Kidney capillary endothelial cell (primary cell): ENCODE results near the gene IL1RN.

Experiments used
- DNase-seq: peaks from one replicate; pipeline ENCODE4 v3.0.0-alpha.2; 2018; ENCODE audit warnings: low spot score

Gene IL1RN

DNA sequence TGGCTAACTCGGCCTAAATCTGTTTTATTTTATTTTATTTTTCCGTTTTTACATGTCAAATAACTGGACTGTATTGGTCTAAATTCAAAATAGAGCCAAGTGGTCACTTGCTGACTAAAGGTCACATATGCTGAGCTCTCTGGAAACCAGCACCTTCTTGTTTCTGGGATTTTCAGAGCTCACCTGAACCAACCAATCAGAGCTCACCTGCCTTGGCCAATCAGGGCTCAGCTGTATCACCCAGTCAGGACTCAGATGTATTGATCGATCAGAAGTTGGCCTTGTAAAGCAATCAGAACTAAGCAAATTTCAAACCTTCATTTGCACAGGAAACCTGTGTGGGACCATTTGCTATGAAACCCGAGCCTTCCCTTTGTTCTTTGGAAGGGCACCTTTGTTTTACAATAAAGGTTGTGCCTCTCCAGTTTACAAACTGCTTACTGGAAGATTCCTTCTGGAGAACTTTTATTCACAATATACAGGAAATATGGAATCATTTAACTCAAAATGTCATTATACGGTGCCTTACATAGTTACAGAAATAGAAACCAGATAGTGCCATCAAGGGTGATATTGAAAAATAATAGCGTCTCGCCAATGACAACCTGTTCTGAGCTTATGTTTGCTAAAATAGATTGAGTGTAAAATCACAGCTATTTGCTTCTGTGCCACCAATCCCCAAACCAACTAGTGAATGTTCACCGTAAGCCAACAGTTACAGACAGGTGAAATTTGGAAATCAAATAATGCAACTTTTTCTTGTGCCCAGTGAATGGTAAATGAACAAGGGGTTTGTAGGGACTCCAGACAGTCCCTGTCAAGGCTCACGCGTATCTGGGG is 29.1 kb downstream of the IL1RN start:
- DNase-seq: no peak

DNA sequence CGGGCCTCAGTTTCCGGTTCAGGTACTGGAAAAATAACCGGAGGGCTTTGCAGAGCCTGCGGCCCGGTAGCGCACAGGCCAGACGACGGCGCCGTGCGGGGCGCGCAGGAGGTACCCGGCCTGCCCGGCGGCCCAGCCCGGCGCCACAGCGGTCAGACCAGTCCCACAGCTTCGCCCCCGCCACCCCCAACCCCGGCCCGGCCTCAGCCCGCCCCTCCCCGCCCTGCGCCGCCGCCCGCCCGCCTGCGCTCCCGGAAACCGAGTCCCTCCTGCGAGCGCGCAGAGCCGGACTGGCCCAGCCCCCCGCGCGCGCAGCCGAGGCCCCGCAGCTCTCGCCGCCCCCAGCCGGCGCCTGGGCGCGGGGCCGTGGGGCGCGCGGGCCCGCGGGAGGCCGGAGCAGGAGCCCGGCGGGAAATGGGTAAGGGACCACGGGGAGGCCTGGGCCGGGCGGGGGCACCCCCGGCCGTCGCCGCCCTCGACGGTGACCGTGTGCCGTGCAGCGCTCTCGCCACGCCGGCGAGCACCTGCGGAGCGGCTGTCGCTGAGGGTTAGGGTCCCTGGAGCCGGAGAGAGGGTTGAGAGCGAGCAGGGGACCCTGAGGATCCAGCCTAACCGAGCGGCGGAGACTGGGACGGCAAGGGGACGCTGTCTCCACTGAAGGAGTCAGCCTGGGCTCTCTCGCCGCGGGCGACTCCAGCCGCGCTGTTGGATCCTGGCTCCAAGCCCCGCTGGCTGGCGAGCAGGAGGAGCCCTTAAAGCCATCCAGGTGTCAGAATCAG is 29.9 kb downstream of the IL1RN start:
- DNase-seq: peak; percentile 27

DNA sequence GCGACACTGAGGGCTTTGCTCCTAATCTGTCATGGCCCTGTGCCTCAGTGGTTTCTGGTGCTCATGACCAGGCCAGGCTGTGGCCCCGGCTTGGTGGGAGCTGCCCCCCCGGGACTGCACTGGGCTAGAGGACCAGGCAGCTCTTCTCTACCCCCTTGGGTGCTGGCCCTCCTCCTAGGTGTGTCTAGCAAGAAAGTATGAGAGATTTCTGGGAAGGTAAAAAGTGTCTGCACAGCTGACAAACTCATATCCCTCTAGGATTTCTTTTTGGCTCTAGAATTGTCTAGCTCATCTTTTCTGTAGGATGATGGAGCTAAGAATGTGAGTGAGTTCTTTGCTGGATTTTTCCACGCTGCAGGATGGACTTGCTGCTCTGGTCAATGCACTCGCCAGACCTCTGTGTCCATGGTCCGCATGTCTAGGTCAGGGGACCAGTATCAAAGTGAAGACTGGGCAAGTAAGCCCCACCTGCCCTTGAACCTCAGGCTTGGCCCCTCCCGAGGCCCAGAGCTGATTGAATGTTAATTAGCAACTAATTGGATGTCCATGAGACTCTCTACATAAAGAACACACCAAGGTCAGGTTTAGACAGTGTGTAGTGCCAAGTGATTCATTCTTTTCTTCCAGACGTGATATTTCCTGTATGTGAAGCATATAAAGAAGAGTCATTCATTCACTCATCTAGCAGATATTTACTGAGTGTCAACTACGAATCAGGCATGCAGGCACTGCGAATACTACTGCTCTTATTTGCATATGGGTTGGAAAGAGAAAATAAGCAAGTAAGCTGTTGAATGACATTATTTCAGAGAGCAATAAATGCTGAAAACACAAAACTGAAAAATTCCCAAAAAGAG is 30.7 kb downstream of the IL1RN start:
- DNase-seq: peak; percentile 48

DNA sequence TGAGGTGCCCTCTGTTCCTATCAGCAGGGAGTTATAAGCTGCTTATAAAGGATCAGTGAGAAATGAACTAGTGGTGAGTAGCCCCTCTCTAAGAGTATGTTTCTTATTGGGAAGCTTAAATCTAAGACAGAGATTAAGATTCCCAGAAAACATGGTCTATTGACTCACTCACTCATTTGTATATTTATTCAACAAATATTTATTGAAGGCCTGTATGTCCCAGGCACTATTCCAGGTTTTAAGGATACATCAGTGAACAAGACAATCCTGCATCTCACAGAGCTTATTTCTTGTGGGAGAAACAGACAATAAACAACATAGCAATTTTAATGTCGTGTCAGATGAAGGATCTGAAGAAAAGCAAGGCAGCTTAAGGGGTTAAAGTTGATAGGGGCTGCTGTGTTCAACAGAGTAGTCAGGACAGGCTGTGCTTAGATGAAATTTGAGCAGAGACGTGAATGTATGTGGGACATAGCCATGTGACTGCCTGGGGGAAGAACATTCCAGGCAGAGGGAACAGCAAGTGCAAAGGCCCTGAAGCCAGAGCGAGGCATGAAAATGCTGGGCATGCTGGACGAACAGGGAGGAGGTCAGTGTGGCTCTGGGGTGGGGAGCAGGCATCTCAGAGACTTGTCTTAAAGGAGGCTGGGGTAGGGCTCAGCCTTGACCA is 31.6 kb downstream of the IL1RN start:
- DNase-seq: no peak

DNA sequence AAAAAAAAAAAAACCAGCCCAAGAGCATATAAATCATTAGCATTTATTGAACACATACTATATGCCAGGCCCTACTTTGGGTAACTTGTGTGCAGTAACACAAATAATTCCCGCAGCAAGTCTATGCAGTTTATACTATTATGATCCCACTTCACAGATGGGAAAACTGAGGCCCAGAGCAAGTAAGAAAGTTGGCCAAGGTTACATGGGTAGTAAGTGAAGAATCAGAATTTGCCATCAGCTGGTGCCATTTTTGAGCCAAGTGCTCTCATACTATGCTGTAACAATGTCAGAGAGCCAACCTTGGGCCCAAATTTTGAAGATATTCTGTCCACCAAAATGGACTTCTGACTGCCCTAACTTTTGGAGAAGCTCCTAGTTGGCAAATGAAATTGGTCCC is 32.9 kb downstream of the IL1RN start:
- DNase-seq: no peak

DNA sequence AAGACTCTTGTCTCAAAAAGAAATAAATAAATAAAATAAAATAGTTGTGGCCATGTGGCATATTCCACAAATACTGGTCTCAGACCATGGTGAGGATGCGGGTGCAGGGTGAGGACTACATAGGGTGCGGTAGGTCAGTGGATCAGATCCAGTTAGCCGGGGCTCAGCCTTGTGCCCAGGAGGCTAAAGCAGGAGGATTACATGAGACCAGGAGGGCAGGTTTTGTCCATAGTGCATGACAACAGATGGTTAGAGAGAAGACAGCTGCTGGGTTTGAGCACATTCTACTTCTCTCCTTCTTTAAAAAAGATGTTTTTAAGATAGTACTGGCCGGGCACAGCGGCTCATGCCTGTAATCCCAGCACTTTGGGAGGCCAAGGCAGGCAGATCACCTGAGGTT is 33.6 kb downstream of the IL1RN start:
- DNase-seq: no peak

DNA sequence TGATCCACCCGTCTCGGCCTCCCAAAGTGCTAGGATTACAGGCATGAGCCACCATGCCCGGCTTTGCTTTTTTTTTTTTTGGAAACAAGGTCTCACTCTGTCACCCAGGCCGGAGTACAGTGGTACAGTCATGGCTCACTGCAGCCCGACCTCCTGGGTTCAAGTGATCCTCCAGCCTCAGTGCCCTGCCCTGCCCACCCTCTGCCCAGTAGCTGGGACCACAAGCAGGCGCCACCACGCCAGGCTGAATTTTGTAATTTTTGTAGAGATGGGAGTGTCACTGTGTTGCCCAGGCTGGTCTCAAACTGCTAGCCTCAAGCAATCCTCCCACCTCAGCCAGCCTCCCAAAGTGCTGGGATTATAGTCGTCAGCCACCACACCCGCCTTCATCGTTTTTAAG is 34.8 kb downstream of the IL1RN start:
- DNase-seq: no peak

DNA sequence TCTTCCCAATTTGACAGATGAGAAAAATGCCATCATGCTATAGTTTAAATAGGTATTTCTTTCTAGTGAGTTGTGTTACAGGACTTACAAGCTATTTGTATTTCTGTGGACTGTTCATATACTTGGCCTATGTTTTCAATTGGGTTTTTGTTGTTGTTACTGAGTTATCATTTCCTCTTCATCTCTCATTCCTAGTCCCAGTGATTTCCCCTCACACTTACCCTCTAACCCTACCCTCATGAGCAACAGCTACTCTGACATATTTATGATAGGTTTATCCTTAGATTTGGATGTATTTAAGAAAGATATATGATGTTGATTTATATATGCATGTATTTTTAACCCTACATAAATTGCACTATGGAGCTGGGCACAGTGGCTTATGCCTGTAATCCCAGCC is 35.5 kb downstream of the IL1RN start:
- DNase-seq: no peak

DNA sequence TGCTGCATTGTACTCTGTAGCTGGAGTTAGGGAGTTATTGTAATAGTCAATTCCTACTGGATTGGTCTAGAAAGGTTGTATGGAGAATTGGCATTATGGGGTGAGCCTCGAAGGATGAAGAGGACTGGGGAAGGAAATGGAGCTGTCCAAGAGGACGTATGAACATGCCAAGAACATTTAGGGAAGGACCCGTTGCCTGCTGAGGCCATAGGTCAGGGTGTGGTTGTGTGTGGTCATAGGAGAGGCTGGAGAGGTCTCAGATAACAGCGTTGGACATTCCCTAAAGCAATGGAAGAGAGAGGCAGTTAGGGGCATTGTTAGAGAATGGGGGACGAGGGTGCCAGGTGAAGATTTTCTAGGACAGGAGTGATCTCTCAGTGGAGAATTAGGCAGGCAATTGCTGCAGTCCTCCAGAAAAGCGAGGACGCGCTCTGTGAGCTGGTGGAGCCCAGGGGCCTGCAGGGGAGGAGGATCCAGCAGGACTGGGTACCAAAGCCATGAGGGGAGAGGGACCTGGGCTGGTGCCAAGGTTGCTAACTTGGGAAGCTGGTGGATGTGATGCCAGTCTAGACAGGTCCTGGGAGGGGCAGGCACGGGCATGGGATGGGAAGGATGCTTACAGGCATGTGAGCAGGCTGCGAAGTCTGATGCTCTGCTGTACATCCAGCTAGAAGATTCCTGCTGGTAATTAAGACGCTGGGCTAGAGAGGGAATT is 37.0 kb downstream of the IL1RN start:
- DNase-seq: no peak

DNA sequence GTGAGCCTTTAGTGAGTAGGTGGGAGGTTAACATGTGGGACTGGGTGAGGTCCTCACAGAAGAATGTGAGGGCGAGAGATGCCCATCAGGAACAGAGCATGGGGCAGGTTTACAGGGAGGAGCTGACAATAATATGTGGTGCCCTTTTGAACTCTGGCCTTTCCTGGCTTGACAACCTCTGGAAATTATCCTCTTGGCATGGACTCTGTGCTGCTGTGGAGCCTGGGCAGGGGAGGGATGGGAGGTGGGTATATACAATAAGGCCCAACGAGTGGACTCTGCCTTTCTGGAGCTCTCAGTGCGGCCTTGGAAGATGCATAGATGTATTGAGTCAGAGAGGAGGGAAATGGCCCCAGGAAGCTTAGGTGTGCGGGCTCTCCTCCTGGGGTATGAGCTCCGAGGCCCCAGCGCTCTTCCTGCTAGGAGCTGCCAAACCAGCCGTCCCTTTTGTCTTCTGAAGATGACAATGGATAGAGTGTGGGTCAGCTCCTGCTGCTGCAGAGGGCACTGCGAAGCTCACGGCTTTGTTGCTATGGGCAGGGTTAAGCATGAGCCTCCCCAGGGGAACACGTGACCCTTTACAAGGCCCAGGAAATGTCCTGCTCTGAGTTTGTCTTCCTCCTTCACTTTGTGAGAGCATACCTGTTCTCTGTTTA is 37.7 kb downstream of the IL1RN start:
- DNase-seq: no peak

DNA sequence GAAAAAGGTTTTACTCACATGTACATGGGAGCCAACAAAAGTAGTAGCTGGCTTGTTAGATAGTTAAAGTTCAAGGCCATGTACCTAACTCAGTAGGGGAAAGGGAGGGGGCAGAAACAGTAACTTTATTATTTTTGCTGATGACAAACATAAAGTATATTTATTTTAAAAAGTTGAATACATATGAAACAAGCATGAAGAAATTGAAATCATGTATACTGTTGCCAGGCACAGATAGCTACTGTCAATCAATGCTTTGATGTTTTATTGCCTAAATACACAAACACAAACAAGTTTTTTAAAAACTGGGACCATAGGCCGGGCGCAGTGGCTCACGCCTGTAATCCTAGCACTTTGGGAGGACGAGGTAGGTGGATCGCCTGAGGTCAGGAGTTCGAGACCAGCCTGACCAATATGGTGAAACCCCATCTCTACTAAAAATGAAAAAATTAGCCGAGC is 38.8 kb downstream of the IL1RN start:
- no peak for DNase-seq

DNA sequence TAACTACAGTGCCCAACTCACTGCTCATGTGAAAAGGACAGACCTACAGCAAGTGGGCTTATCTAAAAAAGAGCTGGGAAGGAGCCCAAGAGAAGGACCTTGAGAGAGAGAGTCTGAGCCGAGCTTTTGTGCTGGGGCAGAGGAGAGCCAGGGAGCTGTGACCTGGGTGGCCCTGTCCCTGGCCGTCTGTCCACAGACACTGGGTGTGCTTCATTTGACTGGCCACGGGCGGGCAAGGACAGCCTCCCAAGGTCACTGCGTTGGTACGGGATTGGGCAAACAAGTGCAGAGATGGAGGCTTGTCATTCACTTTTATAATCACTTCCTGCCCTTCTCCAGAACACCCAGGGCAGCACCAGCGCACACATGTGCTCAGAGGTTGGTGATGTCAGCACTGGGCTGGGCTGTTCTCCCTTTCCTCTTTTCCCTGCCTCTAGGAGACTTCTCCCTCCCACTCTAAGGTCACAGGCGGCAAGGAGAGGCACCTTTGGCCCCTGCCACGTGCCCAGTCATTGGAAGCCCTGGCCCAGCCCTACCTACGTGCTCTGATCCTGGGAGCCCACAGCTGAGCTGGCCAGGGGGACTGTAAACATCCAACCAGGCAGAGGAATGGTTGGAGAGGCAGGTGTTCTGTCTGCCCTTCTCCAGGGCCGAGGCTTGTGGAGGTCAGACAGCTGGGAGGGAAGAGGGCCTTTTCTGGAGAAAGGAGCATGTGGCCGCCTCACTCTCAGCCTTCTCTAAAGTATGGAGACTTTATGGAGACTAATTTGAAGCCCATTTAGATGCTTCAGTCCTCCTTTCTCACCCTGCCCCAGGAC is 39.9 kb downstream of the IL1RN start:
- DNase-seq: no peak

DNA sequence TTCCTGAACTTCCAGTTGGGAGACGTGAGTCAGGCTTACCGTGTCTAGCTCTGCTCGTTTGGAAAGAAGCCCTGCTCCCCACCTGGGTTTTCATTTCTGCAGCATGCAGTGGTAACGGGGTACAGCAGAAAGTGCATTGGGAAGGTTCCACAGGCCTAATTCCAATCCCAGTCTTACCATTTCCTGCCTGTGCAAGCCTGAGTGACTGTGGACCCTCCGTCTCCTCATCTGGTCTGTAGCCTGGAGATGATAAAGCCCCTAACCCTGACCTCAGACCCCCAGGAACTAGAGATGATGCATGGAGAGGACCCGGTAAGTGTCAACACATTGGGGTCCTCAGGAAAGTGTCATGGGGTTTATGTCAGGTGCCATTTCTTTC is 40.6 kb downstream of the IL1RN start:
- no peak for DNase-seq

DNA sequence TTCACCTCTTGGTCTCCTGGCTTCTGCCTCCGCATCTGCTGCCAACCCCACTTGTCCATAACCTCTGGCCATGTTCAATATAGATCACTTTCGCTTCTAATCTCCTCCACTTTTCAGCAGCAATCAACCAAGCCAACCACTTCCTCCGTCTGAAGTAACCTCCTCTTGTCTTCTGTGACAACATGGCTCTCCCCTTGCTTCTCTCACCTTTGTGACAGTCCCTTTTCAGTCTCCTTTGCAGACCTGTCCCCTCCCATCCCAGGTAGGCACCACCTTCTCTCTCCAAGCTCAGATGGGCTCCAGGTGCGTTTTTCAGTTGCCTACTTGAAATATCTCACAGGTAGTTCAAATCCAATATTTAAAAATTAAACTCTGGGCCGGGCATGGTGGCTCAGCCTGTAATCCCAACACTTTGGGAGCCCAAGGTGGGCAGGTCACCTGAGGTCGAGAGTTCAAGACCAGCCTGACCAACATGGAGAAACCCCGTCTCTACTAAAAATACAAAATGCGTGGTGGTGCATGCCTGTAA is 41.7 kb downstream of the IL1RN start:
- DNase-seq: no peak

DNA sequence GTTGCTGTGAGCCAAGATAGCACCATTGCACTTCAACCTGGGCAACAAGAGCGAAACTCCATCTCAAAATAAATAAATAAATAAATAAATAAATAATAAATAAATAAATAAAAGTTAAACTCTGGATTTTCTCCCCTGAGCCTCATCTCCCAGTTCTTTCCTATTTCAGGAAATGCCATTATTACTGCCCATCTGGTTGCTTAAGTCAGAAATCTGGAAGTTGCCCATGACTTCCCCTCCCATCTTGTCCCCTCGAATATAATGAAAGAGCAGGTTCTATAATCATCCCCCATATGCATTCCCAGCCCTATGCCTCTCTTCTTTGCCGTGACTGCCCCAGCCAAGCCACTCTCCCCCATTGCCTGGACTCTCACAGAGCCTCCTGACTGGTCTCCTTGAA is 42.2 kb downstream of the IL1RN start:
- no peak for DNase-seq

DNA sequence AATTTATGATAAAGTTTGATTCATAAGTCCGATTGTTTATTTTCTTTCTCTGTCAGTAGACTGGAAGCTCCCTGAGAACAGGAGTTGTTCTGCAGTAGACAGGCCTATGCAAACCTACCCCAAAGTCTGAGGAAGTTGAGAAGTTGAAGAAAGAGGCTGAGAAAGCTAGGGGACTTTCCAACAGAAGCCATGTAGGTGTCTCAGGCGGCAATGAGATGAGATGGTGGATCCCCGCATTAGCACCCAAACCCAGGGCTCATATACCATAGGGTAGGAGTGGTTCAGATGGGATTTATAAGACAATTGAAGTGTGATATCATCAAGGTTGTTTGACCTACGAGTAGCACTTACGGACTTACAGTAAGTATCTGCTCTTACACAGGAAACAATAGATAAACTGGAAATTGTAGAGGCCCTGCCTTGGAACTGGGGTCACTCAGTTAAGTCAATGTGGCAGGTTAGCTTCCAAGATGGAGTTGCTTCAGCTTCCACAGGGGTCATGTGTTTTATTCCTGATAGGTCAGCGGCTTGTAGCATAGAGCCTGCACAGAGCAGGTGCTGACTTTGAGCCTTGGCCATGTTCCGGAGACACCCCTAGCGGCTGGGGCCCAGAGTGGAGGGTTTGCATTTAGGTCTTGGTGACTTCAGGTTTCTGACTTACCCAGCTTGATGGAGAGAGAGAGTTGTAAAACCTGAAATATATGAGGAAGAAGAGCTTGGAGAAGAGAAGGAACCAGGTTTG is 44.1 kb downstream of the IL1RN start:
- DNase-seq: no peak

DNA sequence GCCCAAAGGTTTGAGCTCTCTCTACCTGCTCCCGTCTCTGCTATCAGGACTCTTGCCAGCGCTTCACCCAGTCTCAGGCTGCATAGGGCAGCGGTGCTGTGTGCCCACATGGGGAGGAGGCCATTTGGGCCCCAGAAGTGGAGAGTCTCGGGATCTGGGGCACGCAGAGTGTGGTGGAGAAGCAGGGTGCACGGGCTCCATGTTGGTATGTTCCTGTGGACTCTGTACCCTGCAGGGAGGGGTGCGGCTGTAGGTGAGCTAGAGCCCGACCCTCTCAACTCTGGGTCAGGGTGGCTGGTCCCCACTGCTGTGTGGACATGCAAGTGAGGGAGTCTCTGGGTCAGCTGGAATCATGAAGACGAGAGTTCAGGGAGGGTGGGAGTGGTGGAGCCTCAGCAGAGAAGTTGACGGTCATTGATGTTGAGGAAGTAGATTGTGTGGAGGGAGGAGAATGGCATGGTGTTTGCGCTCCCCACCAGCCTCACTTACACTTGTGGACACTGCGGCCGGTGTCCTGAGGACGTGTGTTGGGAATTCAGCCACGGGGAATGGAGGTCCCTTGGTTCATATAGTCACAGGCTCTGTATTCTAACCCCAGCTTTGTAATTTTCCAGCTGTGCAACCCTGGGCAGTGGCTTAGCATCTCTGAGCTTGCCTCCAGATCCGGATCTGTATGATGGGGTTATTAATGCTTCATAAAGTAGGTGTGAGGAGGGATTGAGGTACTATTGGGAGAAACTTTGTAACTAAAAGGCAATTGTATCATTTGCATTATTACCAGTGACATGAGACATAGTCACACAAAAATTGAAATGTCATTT is 45.5 kb downstream of the IL1RN start:
- DNase-seq: no peak
